ENCODE results near the gene INTS15.

GRCh38 chr7:6643915-6644625 lies 54.2 kb downstream of the INTS15 start:
- TF ChIP-seq GATA2 (IDR thresholded peaks at IDR 0.05; ENCODE audit: low read depth, low read length) (no peak), GATA3 (IDR thresholded peaks at IDR 0.05; ENCODE audit: low read depth, low read length) (no peak)

Data from SH-SY5Y (cell line).